Measurements from ENCODE around the gene TMEM41B.
"Not testable (repeated sequence)": the region's sequence is repeated elsewhere in the genome, so short reads cannot be mapped to it uniquely, and the experiment has no call there.

Gene TMEM41B

DNA sequence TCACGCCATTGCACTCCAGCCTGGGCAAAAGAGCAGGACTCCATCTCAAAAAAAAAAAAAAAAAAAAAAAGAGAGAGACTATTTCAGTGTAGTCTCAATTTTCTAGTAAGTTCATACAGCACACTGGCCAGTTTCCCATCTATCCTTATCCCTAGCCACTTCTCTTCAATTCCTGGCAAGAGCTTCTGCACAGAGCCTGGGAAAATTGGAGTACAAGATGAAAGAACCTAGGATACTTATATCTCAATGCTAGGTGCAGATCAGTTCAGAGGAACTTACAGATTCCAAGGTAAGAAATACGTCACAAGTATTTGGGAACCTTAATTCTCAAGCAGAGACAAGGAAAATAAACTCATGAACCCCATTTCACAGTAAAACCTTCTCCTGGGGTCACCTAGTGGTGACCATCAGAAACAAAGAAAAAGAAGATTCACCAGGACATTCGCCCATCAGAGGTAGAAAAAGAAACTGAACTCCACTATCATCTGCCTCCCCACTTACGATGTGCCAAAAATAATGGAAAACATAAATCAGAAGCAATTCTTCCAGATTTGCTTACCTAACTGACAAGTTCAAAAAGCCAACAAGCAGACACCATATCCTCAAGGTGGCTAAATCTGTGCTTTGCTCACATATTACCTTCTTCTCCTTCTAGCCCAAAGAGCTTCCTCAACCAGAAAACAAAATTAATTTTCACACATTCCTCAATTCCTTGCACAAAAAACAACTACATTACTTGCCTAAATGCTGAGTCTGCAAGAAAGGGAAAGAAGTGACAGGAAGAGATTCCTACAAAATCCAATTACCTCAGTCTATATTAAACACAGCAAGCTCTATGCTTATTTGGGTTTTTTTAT is 54.2 kb downstream of the TMEM41B start:
- Histone ChIP-seq H3K36me3 (replicated peaks; ENCODE audit: insufficient read depth, low read length) (no peaks in the 10 kb centered on the region), H3K79me2 (ENCODE audit: low read length) (no peaks in the 10 kb centered on the region), H3K9me2 (replicated peaks; ENCODE audit: insufficient read depth, low read length) (no peaks in the 10 kb centered on the region), H2AFZ (ENCODE audit: low read length) (no peak overlapping the region), H3K4me2 (ENCODE audit: low read depth, low read length) (no peak overlapping the region), H3F3A (ENCODE audit: insufficient read depth, low read length) (peaks cover 14% of the 10 kb centered on the region), H3K27me3 (replicated peaks; ENCODE audit: insufficient read depth, low read length) (peaks cover 16% of the 10 kb centered on the region), H4K20me1 (ENCODE audit: insufficient read depth, low read length) (no peaks in the 10 kb centered on the region), H3K4me1 (ENCODE audit: low read length) (peaks cover 17% of the 10 kb centered on the region), H3K9ac (ENCODE audit: low read length) (no peak overlapping the region), H3K4me3 (ENCODE audit: low read length) (no peak overlapping the region), H3K27ac (ENCODE audit: low read length) (no peak overlapping the region), H3K9me3 (replicated peaks; ENCODE audit: insufficient read depth, low read length) (no peaks in the 10 kb centered on the region)
- TF ChIP-seq EZH2phosphoT487 (IDR thresholded peaks at IDR 0.05; ENCODE audit: low read length) (no peak), EZH2 (optimal IDR thresholded peaks at IDR 0.05; ENCODE audit: low read depth, low read length) (no peak)
- TF ChIP-seq, protein P1, sequence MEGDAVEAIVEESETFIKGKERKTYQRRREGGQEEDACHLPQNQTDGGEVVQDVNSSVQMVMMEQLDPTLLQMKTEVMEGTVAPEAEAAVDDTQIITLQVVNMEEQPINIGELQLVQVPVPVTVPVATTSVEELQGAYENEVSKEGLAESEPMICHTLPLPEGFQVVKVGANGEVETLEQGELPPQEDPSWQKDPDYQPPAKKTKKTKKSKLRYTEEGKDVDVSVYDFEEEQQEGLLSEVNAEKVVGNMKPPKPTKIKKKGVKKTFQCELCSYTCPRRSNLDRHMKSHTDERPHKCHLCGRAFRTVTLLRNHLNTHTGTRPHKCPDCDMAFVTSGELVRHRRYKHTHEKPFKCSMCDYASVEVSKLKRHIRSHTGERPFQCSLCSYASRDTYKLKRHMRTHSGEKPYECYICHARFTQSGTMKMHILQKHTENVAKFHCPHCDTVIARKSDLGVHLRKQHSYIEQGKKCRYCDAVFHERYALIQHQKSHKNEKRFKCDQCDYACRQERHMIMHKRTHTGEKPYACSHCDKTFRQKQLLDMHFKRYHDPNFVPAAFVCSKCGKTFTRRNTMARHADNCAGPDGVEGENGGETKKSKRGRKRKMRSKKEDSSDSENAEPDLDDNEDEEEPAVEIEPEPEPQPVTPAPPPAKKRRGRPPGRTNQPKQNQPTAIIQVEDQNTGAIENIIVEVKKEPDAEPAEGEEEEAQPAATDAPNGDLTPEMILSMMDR (IDR thresholded peaks at IDR 0.05; ENCODE audit: low read length) = peak; percentile 39
- no peak for DNase-seq

DNA sequence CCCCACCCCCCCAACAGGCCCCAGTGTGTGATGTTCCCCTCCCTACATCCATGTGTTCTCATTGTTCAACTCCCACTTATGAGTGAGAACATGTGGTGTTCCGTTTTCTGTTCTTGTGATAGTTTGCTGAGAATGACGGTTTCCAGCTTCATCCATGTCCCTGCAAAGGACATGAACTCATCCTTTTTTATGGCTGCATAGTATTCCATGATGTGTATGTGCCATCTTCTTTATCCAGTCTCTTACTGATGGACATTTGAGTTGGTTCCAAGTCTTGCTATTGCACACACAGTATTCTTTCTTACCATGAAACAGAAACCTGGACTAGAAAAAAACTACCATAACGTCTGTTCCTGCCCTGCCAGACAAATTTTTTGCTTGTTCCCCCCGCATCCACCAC is 56.1 kb downstream of the TMEM41B start:
- not testable (repeated sequence) for H3K9me3 ChIP-seq (replicated peaks; ENCODE audit: insufficient read depth, low read length); H3F3A ChIP-seq (ENCODE audit: insufficient read depth, low read length); H3K4me2 ChIP-seq (ENCODE audit: low read depth, low read length); H3K9me2 ChIP-seq (replicated peaks; ENCODE audit: insufficient read depth, low read length); H3K27me3 ChIP-seq (replicated peaks; ENCODE audit: insufficient read depth, low read length); H3K9ac ChIP-seq (ENCODE audit: low read length); H3K4me3 ChIP-seq (ENCODE audit: low read length); H3K79me2 ChIP-seq (ENCODE audit: low read length); H3K27ac ChIP-seq (ENCODE audit: low read length); H4K20me1 ChIP-seq (ENCODE audit: insufficient read depth, low read length); H3K36me3 ChIP-seq (replicated peaks; ENCODE audit: insufficient read depth, low read length); DNase-seq; H2AFZ ChIP-seq (ENCODE audit: low read length)
- H3K4me1 ChIP-seq (ENCODE audit: low read length) = peaks cover 13% of the 10 kb centered on the region

DNA sequence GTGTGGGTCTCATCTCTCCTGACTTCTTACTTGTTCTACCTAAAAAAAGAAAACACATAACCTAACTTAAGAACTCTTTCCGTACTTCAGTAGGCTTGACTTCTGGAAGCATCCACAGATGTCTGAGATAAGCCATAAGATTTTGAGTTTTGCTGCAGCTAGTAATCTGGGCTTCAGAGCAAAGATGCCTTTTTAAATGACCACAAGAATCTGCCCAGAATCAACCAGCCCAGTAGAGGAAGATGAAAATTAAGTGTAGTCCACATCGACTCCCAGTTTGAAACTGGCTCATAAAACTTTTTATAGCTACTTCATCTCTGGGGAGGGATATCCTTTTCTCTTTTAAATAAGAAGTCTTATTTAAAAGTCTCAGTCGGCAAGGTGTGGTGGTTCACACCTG is 60.0 kb downstream of the TMEM41B start:
- H3K36me3 ChIP-seq (replicated peaks; ENCODE audit: insufficient read depth, low read length) = no peaks in the 10 kb centered on the region
- DNase-seq = no peak
- peaks cover 11% of the 10 kb centered on the region for H3F3A ChIP-seq (ENCODE audit: insufficient read depth, low read length)
- 0 out of 2 replicates have a peak, but pooled peaks cover 3% of the 10 kb centered on the region for H3K4me1 ChIP-seq (ENCODE audit: low read length)
- no peak overlapping the region for H3K4me2 ChIP-seq (ENCODE audit: low read depth, low read length)
- H3K4me3 ChIP-seq (ENCODE audit: low read length) = no peak overlapping the region
- H3K27me3 ChIP-seq (replicated peaks; ENCODE audit: insufficient read depth, low read length) = no peaks in the 10 kb centered on the region
- no peaks in the 10 kb centered on the region for H4K20me1 ChIP-seq (ENCODE audit: insufficient read depth, low read length)
- no peaks in the 10 kb centered on the region for H3K9me3 ChIP-seq (replicated peaks; ENCODE audit: insufficient read depth, low read length)
- no peaks in the 10 kb centered on the region for H3K9me2 ChIP-seq (replicated peaks; ENCODE audit: insufficient read depth, low read length)
- H3K9ac ChIP-seq (ENCODE audit: low read length) = no peak overlapping the region
- TF ChIP-seq, protein P1 (IDR thresholded peaks at IDR 0.05; ENCODE audit: low read length) = no peak
- TF ChIP-seq EZH2phosphoT487 (IDR thresholded peaks at IDR 0.05; ENCODE audit: low read length) (no peak), EZH2 (optimal IDR thresholded peaks at IDR 0.05; ENCODE audit: low read depth, low read length) (no peak)
- no peaks in the 10 kb centered on the region for H3K79me2 ChIP-seq (ENCODE audit: low read length)
- no peak overlapping the region for H2AFZ ChIP-seq (ENCODE audit: low read length)
- no peak overlapping the region for H3K27ac ChIP-seq (ENCODE audit: low read length)

DNA sequence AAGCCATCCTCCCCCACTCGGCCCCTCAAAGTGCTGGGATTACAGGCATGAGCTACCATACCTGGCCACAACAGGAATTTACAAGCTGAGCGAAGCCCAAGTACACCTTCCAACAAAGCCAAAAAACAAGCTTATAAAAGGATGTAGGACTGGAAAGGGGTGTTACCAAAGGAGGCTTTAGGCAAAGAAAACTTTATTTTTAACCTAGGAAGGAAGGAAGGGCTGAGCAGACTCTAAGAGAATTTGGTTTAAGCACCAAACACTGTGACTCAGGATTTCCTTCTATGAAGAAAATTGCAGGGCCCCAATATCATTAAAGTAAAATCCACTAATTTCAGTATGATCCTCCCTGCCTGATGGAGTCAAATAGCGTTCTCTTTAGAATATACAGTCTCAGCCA is 61.3 kb downstream of the TMEM41B start:
- H4K20me1 ChIP-seq (ENCODE audit: insufficient read depth, low read length) = no peaks in the 10 kb centered on the region
- no peak overlapping the region for H3K4me3 ChIP-seq (ENCODE audit: low read length)
- H3K27me3 ChIP-seq (replicated peaks; ENCODE audit: insufficient read depth, low read length) = no peaks in the 10 kb centered on the region
- H3K9me2 ChIP-seq (replicated peaks; ENCODE audit: insufficient read depth, low read length) = no peaks in the 10 kb centered on the region
- no peak for DNase-seq
- H2AFZ ChIP-seq (ENCODE audit: low read length) = no peak overlapping the region
- H3F3A ChIP-seq (ENCODE audit: insufficient read depth, low read length) = peaks cover 15% of the 10 kb centered on the region
- TF ChIP-seq, protein P1 (IDR thresholded peaks at IDR 0.05; ENCODE audit: low read length) = no peak
- no peak for TF ChIP-seq EZH2phosphoT487 (IDR thresholded peaks at IDR 0.05; ENCODE audit: low read length)
- no peak for TF ChIP-seq EZH2 (optimal IDR thresholded peaks at IDR 0.05; ENCODE audit: low read depth, low read length)
- H3K9ac ChIP-seq (ENCODE audit: low read length) = no peak overlapping the region
- H3K9me3 ChIP-seq (replicated peaks; ENCODE audit: insufficient read depth, low read length) = no peaks in the 10 kb centered on the region
- H3K36me3 ChIP-seq (replicated peaks; ENCODE audit: insufficient read depth, low read length) = no peaks in the 10 kb centered on the region
- H3K4me1 ChIP-seq (ENCODE audit: low read length) = 0 out of 2 replicates have a peak, but pooled peaks cover 3% of the 10 kb centered on the region
- H3K79me2 ChIP-seq (ENCODE audit: low read length) = no peaks in the 10 kb centered on the region
- H3K27ac ChIP-seq (ENCODE audit: low read length) = no peak overlapping the region
- H3K4me2 ChIP-seq (ENCODE audit: low read depth, low read length) = no peak overlapping the region
